LNCAP (cell line): ENCODE measurements around the gene PAFAH2.

Experiments used
- TF ChIP-seq, protein P1 (sequence below): fragments of 450-650 bp; IDR thresholded peaks from 2 replicates; pipeline ENCODE4 v1.5.1; 2017; ENCODE audit warnings: mild to moderate bottlenecking

The PAFAH2 gene

GRCh38 chr1:25993197-25993951 is 4.5 kb downstream of the PAFAH2 start:
- TF ChIP-seq, protein P1, sequence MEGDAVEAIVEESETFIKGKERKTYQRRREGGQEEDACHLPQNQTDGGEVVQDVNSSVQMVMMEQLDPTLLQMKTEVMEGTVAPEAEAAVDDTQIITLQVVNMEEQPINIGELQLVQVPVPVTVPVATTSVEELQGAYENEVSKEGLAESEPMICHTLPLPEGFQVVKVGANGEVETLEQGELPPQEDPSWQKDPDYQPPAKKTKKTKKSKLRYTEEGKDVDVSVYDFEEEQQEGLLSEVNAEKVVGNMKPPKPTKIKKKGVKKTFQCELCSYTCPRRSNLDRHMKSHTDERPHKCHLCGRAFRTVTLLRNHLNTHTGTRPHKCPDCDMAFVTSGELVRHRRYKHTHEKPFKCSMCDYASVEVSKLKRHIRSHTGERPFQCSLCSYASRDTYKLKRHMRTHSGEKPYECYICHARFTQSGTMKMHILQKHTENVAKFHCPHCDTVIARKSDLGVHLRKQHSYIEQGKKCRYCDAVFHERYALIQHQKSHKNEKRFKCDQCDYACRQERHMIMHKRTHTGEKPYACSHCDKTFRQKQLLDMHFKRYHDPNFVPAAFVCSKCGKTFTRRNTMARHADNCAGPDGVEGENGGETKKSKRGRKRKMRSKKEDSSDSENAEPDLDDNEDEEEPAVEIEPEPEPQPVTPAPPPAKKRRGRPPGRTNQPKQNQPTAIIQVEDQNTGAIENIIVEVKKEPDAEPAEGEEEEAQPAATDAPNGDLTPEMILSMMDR, result no peak

DNA sequence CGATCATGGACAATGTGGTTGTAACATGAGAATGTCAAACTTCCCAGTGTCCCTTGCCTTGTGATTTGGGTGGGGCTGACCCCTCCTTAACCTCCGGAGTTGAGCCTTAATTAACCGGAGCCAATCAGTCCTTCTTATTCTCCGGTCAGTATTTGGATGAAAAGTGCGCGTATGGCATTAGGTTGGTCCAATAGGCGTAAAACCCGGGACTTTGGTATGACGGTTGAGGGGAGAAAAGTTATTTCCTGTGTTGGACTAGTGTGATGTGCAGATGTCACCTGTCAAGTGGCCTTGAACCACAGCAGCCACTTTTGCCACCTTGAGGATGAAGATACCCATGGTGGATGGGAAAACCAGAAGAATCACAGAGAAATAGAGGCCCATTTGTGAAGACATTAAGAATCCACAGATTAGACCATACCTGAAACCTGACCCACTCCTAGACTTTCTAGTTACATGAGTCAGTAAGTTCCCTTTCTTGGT is 5.1 kb downstream of the PAFAH2 start:
- TF ChIP-seq, protein P1, result no peak

DNA sequence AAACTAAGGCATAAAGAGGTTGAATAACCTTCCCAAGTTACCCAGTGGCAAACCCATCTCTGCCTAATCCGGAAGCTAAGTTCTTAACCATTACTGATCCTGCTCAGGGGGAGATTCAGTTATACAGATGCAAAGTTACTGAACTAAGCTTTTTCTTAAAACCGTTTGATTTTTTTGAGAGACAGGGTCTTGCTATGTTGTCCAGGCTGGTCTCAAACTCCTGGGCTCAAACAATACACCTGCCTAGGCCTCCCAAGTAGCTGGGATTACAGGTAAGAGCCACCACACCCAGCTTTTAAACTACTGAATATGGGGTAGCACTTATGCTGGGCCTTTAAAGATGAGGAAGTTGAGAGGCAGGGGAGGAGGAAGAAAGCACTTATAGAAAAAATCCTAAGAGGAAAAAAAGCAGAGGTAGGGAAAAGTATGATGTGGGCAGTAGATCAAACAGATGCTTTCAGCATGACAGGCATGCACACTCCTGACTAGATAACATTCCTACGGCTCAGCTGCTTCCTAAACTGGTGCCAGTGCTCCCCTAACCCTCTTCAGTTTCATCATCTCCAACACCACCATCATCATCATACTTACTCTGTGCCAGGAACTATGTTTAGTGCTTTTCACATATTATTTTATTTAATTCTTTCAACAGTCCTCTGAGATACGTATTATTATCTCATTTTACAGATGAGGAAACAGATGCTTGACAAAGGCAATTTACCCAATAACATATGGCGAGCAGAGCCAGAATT is 5.8 kb downstream of the PAFAH2 start:
- TF ChIP-seq, protein P1, result no peak

DNA sequence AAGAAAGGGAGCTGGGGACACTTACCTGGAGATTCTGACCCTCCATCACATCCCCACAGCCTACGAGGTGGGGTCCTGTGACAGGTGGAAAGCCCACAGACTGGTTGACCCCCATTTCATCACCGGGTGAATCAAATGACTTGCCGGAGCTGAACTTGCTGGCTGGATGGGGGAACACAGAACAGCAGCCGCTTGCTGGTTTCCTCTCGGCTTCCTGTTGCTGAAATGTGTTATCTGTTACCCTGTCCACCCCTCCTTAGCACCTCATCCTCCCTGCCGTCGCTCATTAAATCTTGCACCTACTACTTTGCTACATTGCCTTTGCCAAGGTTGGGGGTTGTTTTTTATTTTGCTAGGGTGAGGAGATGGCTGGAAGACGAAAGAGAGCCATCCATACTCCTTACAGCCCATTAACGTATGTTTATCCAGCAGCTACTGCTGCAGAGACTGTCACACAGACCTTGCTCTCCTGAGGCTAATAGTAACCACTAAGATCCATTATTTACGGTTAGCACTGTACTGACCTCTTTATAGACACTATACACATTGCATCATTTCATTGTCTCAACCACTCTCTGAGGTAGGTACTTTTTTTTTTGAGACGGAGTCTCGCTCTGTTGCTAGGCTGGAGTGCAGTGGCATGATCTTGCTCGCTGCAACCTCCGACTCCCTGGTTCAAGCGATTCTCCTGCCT is 7.0 kb downstream of the PAFAH2 start:
- TF ChIP-seq, protein P1, result no peak

- TF ChIP-seq, protein P1, result no peak
These were observed 7.6 kb downstream of the PAFAH2 start for GRCh38 chr1:25990251-25990650.

DNA sequence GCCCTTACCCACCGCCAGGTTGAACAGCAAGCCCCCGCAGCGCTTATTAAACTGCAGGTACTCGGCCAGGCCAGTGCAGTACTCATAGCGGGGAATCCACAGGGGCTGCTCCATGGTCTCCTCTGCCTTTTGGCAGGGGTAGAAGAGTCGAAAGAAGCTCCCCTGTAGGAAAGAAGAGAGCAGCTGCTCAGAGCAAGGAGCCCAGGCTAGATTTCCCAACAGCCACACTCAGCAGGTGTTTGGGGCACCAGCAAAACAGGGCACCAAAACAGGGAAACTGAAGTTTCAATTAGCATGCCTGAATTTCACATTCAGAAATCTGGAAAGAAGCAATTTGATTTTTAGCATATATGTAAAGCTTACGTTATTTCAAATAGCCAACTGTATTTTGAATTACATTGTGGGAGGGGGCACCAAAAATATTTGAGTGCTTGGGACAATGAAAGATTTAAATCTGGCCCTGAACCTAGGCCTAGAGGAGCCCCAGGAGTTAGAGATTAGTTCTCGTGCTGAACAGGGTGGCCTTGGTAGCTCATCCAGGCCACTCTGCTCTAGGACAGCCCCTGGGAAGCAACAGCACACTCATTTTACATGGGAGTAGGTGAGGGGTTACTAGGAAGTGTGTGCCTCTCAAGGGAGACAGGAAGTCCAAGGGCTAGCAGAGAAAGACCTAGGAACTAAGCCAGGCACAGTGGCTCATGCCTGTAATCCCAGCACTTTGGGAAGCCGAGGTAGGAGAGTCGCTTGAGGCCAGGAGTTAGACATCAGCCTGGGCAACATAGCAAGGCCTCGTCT is 8.2 kb downstream of the PAFAH2 start:
- TF ChIP-seq, protein P1, result no peak

DNA sequence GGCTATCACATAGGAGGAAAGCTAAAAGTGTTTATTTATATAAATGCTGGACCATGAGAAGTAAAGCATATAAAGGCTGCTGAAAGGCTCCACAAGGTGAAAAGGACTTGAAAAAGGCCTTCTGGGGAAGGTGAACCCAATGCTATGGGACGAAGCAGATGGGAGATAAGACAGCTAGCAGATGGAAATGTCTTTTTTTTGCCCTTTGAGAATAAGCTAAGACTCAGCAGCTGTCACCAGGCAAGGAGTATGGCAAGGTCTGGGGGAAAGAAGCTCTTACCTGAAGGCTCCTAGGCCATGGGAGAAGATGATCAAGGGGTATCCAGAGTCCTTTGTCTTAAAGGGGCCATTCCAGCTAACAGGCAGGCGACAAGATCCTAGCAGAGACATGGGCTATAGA is 9.9 kb downstream of the PAFAH2 start:
- TF ChIP-seq, protein P1, result no peak
